Hepatocyte (in vitro differentiated cells): ENCODE measurements around the gene PRCP.

Experiments used
- CTCF ChIP-seq: fragments of 200-600 bp; sonication (generic); IDR thresholded peaks from 2 replicates; pipeline ENCODE4 v1.5.1; 2016; ENCODE audit warnings: antibody characterized with exemption, mild to moderate bottlenecking; ENCODE audit not compliant: poor library complexity
- EZH2 ChIP-seq: fragments of 200-600 bp; sonication (generic); IDR thresholded peaks from 2 replicates; pipeline ENCODE4 v1.6.1; 2016; ENCODE audit warnings: antibody characterized with exemption, mild to moderate bottlenecking, borderline replicate concordance
- EZH2phosphoT487 ChIP-seq: fragments of 200-600 bp; sonication (generic); IDR thresholded peaks from one replicate; pipeline ENCODE4 v1.6.1; 2018; ENCODE audit warnings: antibody characterized with exemption, mild to moderate bottlenecking, low read depth, moderate library complexity; ENCODE audit not compliant: unreplicated experiment, severe bottlenecking

DNA sequence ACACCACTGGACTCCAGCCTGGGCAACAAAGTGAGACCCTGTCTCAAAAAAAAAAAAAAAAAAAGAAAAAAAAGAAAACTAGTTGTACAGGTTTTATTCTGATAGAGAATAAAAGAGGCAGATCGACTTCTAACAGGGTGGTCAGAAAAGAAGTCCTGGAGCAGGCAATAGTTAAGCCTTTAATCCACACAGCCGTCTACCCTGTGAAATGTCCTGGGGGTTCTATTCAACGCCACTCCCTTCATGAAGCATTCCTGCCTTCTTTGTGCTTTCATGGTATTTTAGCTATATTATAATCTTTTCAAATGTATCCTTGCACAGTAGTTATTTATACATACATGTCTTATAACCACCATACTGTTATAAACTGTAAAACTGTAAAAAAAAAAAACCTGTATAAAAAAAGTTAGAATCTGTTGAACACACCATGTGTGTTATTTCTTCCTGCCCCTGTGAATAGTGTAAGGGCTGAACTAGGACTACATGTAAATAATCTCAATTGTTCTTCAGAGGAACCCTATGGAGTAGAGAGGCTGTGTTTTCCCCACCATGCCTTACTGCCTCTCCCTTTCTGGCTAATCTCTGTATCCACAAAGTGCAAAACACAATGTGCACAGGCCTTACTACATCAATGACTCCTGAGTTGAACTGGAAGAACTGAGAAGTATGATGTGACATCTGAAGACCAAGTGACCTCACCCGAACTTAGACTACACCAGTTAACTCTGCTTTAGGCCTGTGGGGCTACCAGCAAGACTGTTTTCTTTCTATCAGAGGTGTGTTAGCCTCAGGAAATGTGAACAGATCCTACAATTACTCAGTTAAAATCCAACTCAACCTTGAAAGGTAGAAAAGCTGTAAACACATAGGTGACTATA, 25.3 kb downstream of the PRCP start:
- TF ChIP-seq CTCF (no peak), EZH2 (no peak), EZH2phosphoT487 (no peak)
